ENCODE results near the gene TTC7B. TPM values are rescaled to one million over a fixed set of nuclear protein-coding genes. Genes with fewer than 3 reads are reported as not detected.

The TTC7B gene
- total RNA-seq, 1 donor from 2014 or later: 83.1 TPM

GRCh38 chr14:90498198-90498597 is 318.0 kb downstream of the TTC7B start:
- TF ChIP-seq CTCF (IDR thresholded peaks at IDR 0.05; ENCODE audit: partially characterized antibody, unreplicated experiment): no peak
- DNase-seq: no peak
- H3K4me1 Mint-ChIP-seq (ENCODE audit: low read depth, unreplicated experiment): peaks cover 5% of the 10 kb centered on the region
- peaks cover 5% of the 10 kb centered on the region for H3K36me3 Mint-ChIP-seq (ENCODE audit: unreplicated experiment)
- H3K27ac Mint-ChIP-seq (ENCODE audit: unreplicated experiment): no peak overlapping the region
- peaks cover 11% of the 10 kb centered on the region for H3K9me3 Mint-ChIP-seq (ENCODE audit: unreplicated experiment)
- H3K27me3 Mint-ChIP-seq (ENCODE audit: unreplicated experiment): peaks cover 14% of the 10 kb centered on the region
- H3K4me3 Mint-ChIP-seq (ENCODE audit: unreplicated experiment): no peak overlapping the region

GRCh38 chr14:90496379-90496778 is 319.9 kb downstream of the TTC7B start:
- no peak for TF ChIP-seq CTCF (IDR thresholded peaks at IDR 0.05; ENCODE audit: partially characterized antibody, unreplicated experiment)
- Mint-ChIP-seq H3K9me3 (ENCODE audit: unreplicated experiment) (peaks cover 9% of the 10 kb centered on the region), H3K27me3 (ENCODE audit: unreplicated experiment) (peaks cover 6% of the 10 kb centered on the region), H3K4me3 (ENCODE audit: unreplicated experiment) (no peak overlapping the region), H3K27ac (ENCODE audit: unreplicated experiment) (no peak overlapping the region), H3K4me1 (ENCODE audit: low read depth, unreplicated experiment) (peaks cover 6% of the 10 kb centered on the region), H3K36me3 (ENCODE audit: unreplicated experiment) (no peaks in the 10 kb centered on the region)
- no peak for DNase-seq

DNA sequence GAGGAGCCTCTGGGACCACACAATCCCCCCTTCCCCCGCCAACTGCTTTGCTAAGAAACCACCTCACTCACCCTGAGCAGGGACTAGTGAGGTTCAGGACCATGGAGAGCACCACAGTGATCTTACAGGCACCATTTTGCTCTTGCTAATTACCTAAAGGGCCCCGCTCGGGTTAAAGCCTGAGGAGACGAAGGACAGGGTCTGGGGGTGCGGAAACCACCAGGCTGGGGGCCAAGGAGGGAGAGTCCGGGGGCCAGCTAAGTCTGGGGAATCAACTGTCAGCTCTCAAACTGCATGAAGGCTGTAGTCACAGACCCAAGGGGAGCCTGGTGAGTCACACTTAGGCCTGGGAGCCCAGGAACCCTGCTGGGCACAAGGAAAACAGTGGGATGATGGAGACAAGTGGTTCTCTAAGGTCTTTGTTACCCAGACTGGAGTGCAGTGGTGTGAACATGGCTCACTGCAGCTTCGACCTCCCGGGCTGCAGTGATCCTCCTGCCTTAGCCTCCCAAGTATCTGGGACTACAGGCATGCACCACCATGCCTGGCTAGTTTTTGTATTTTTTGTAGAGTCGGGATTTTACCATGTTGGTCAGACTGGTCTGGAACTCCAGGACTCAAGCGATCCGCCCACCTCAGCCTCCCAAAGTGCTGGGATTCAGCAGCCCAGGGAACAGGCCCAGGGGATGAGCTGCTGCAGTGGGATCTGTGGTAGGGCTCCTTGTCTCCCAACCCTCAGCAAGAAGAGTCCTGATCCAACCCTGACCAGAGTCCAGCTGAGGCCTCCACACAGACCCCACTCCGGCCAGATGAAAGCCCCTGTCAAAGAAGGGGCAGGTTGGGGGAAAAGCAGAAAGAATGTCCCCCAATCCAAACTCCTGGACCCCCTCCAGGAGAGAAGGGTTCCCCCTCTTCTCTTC is 320.6 kb downstream of the TTC7B start:
- Mint-ChIP-seq H3K36me3 (ENCODE audit: unreplicated experiment) (no peaks in the 10 kb centered on the region), H3K4me1 (ENCODE audit: low read depth, unreplicated experiment) (peaks cover 9% of the 10 kb centered on the region), H3K27me3 (ENCODE audit: unreplicated experiment) (peaks cover 8% of the 10 kb centered on the region), H3K9me3 (ENCODE audit: unreplicated experiment) (peaks cover 9% of the 10 kb centered on the region), H3K27ac (ENCODE audit: unreplicated experiment) (no peak overlapping the region), H3K4me3 (ENCODE audit: unreplicated experiment) (no peak overlapping the region)
- no peak for TF ChIP-seq CTCF (IDR thresholded peaks at IDR 0.05; ENCODE audit: partially characterized antibody, unreplicated experiment)
- no peak for DNase-seq

DNA sequence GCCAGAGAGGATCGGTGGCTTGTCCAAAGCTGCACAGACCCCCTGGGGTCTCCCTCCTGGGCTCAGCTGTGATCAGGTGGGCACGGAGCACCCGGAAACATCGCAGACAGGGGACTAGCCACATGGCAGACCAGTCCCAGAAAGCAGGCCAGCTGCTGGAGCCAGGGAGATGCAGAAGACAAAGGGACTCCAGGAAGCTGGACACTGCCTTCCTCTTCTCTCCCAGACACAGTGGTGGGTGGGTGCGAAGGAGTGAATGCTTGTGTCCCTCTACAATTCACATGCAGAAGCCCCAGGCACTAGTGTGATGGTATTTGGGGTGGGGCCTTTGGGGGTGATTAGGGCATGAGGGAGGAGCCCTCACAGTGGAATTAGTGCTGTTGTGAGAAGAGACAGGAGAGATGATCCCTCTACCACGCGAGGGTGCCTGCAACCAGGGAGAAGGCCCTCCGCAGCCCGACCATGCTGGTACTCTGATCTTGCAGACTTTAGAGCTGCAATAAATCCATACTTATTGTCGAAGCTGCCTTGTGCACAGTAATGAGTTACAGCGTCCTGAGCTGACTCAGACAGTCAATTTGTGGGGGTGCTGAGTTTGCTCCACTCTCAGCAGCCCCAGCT is 324.2 kb downstream of the TTC7B start:
- no peak for TF ChIP-seq CTCF (IDR thresholded peaks at IDR 0.05; ENCODE audit: partially characterized antibody, unreplicated experiment)
- no peak for DNase-seq

More for the DNA sequence above, 324.2 kb downstream of the TTC7B start:
- no peak overlapping the region for H3K4me3 Mint-ChIP-seq (ENCODE audit: unreplicated experiment)
- H3K27ac Mint-ChIP-seq (ENCODE audit: unreplicated experiment): peak overlapping the region; percentile 76
- H3K36me3 Mint-ChIP-seq (ENCODE audit: unreplicated experiment): no peaks in the 10 kb centered on the region
- peaks cover 12% of the 10 kb centered on the region for H3K9me3 Mint-ChIP-seq (ENCODE audit: unreplicated experiment)
- H3K27me3 Mint-ChIP-seq (ENCODE audit: unreplicated experiment): peaks cover 17% of the 10 kb centered on the region
- peaks cover 24% of the 10 kb centered on the region for H3K4me1 Mint-ChIP-seq (ENCODE audit: low read depth, unreplicated experiment)
